H9 (cell line): ENCODE data around the gene GSTO2. TPM values are rescaled to one million over a fixed set of nuclear protein-coding genes. Genes with fewer than 3 reads are reported as not detected.

Source experiments
- DNase-seq: peaks from one replicate; pipeline ENCODE4 v3.0.0-alpha.2; 2017
- H2AFZ ChIP-seq: one replicate; pipeline ENCODE4 v1.6.1; 2013; ENCODE audit warnings: mild to moderate bottlenecking, low read length, control low read depth, moderate library complexity
- H2AK5ac ChIP-seq: 2 replicates; pipeline ENCODE4 v1.6.1; 2013; ENCODE audit warnings: low read length, control low read depth, mixed read lengths; ENCODE audit not compliant: insufficient read length
- H2BK120ac ChIP-seq: one replicate; pipeline ENCODE4 v1.6.1; 2013; ENCODE audit warnings: low read depth, mild to moderate bottlenecking, low read length, control low read depth, inconsistent platforms; ENCODE audit not compliant: poor library complexity, severe bottlenecking
- H2BK12ac ChIP-seq: 2 replicates; pipeline ENCODE4 v1.6.1; 2013; ENCODE audit warnings: low read length, control low read depth, mixed read lengths, low read depth; ENCODE audit not compliant: insufficient read length
- H2BK15ac ChIP-seq: 2 replicates; pipeline ENCODE4 v1.6.1; 2013; ENCODE audit warnings: low read depth, low read length, control low read depth
- H2BK20ac ChIP-seq: one replicate; pipeline ENCODE4 v1.6.1; 2013; ENCODE audit warnings: low read depth, mild to moderate bottlenecking, low read length, control low read depth, inconsistent platforms; ENCODE audit not compliant: poor library complexity, severe bottlenecking
- H2BK5ac ChIP-seq: 2 replicates; pipeline ENCODE4 v1.6.1; 2013; ENCODE audit warnings: low read length, control low read depth, mixed read lengths; ENCODE audit not compliant: insufficient read length
- H3K14ac ChIP-seq: 2 replicates; pipeline ENCODE4 v1.6.1; 2013; ENCODE audit warnings: low read length, control low read depth; ENCODE audit not compliant: insufficient read depth
- H3K18ac ChIP-seq: 2 replicates; pipeline ENCODE4 v1.6.1; 2013; ENCODE audit warnings: low read depth, mild to moderate bottlenecking, mixed read lengths, low read length, control low read depth; ENCODE audit not compliant: insufficient read length
- H3K23ac ChIP-seq: 2 replicates; pipeline ENCODE4 v1.6.1; 2013; ENCODE audit warnings: low read length, control low read depth, mixed read lengths, low read depth; ENCODE audit not compliant: insufficient read length
- H3K23me2 ChIP-seq: 2 replicates; pipeline ENCODE4 v1.6.1; 2013; ENCODE audit warnings: low read depth, mild to moderate bottlenecking, mixed read lengths, low read length, control low read depth; ENCODE audit not compliant: insufficient read length, poor library complexity, severe bottlenecking
- H3K27ac ChIP-seq: 2 replicates; pipeline ENCODE4 v1.5.1; 2013; ENCODE audit warnings: low read length, control low read depth, mixed read lengths, low read depth; ENCODE audit not compliant: insufficient read length
- H3K27me3 ChIP-seq: 2 replicates; pipeline ENCODE4 v1.6.1; 2013; ENCODE audit warnings: low read length, control low read depth, inconsistent platforms; ENCODE audit not compliant: insufficient read depth
- H3K4ac ChIP-seq: 2 replicates; pipeline ENCODE4 v1.6.1; 2013; ENCODE audit warnings: low read depth, mild to moderate bottlenecking, control low read depth, inconsistent platforms, low read length, moderate library complexity
- H3K4me1 ChIP-seq: 2 replicates; pipeline ENCODE4 v1.6.1; 2013; ENCODE audit warnings: low read length, control low read depth, inconsistent platforms; ENCODE audit not compliant: insufficient read depth
- H3K4me2 ChIP-seq: 2 replicates; pipeline ENCODE4 v1.6.1; 2013; ENCODE audit warnings: low read length, control low read depth, mixed read lengths; ENCODE audit not compliant: insufficient read length, insufficient read depth
- H3K56ac ChIP-seq: 2 replicates; pipeline ENCODE4 v1.6.1; 2013; ENCODE audit warnings: low read depth, mild to moderate bottlenecking, mixed read lengths, low read length, control low read depth; ENCODE audit not compliant: insufficient read length
- H3K79me1 ChIP-seq: 2 replicates; pipeline ENCODE4 v1.6.1; 2013; ENCODE audit warnings: low read depth, mild to moderate bottlenecking, moderate library complexity, low read length, control low read depth, inconsistent platforms; ENCODE audit not compliant: insufficient read depth, poor library complexity, severe bottlenecking
- H3K79me2 ChIP-seq: 2 replicates; pipeline ENCODE4 v1.6.1; 2013; ENCODE audit warnings: low read length, control low read depth, inconsistent platforms; ENCODE audit not compliant: insufficient read depth
- H3K9ac ChIP-seq: 2 replicates; pipeline ENCODE4 v1.6.1; 2013; ENCODE audit warnings: low read length, control low read depth, mixed read lengths; ENCODE audit not compliant: insufficient read length; ENCODE audit errors: extremely low read depth
- H3K9me3 ChIP-seq: one replicate; pipeline ENCODE4 v1.6.1; 2013; ENCODE audit warnings: low read depth, low read length, inconsistent platforms; ENCODE audit not compliant: control insufficient read depth
- H3T11ph ChIP-seq: one replicate; pipeline ENCODE4 v1.6.1; 2013; ENCODE audit warnings: mild to moderate bottlenecking, low read length, control low read depth, inconsistent platforms
- H4K20me1 ChIP-seq: one replicate; pipeline ENCODE4 v1.6.1; 2013; ENCODE audit not compliant: control insufficient read depth, insufficient read length, insufficient read depth
- H4K5ac ChIP-seq: 2 replicates; pipeline ENCODE4 v1.6.1; 2013; ENCODE audit warnings: low read depth, mild to moderate bottlenecking, mixed read lengths, low read length, control low read depth; ENCODE audit not compliant: insufficient read length
- H4K8ac ChIP-seq: replicated peaks from 2 replicates; pipeline ENCODE4 v1.6.1; 2013; ENCODE audit warnings: low read length, control low read depth, mixed read lengths, low read depth; ENCODE audit not compliant: insufficient read length
- H4K91ac ChIP-seq: 2 replicates; pipeline ENCODE4 v1.6.1; 2013; ENCODE audit warnings: low read depth, mild to moderate bottlenecking, moderate library complexity, mixed read lengths, low read length, control low read depth; ENCODE audit not compliant: insufficient read length
- H3K27ac Mint-ChIP-seq, 3 experiments: 2 replicates in 2 of 3; 3 replicates in 1 of 3; pipeline ENCODE4 v1.8.0; 2020 to 2021; ENCODE audit warnings: mixed read lengths in 3 of 3, mild to moderate bottlenecking in 1 of 3, moderate library complexity in 1 of 3
- H3K27me3 Mint-ChIP-seq: 2 replicates; pipeline ENCODE4 v1.8.0; 2021; ENCODE audit warnings: low read depth, mild to moderate bottlenecking, moderate library complexity, mixed read lengths
- H3K36me3 Mint-ChIP-seq, 3 experiments: 2 replicates in 2 of 3; 3 replicates in 1 of 3; pipeline ENCODE4 v1.8.0; 2020 to 2021; ENCODE audit warnings: low read depth in 3 of 3, mixed read lengths in 3 of 3; ENCODE audit not compliant: insufficient read depth in 1 of 3
- H3K4me1 Mint-ChIP-seq, 2 experiments: 2 replicates each; pipeline ENCODE4 v1.8.0; 2020; ENCODE audit warnings: mixed read lengths in 2 of 2
- H3K4me3 Mint-ChIP-seq, 2 experiments: 2 replicates in 1 of 2; 3 replicates in 1 of 2; pipeline ENCODE4 v1.8.0; 2020 to 2021; ENCODE audit warnings: mild to moderate bottlenecking in 2 of 2, mixed read lengths in 2 of 2, moderate library complexity in 1 of 2
- H3K9me3 Mint-ChIP-seq, 2 experiments: 2 replicates in 1 of 2; 3 replicates in 1 of 2; pipeline ENCODE4 v1.8.0; 2020; ENCODE audit warnings: mild to moderate bottlenecking in 2 of 2, mixed read lengths in 2 of 2, moderate library complexity in 1 of 2
- CTCF ChIP-seq: fragments of 200-600 bp; sonication (generic); conservative IDR thresholded peaks from 3 replicates; pipeline ENCODE4 v1.8.0; 2021; ENCODE audit warnings: antibody characterized with exemption, mild to moderate bottlenecking
- WGBS: extraction: QIAGEN DNeasy Blood & Tissue Kit; methylation state at CpG from one replicate; pipeline ENCODE4 v1.1.7; 2013; ENCODE audit warnings: missing lambda C conversion rate, low lambda C conversion rate, mixed read lengths; ENCODE audit not compliant: insufficient read length; ENCODE audit errors: extremely low coverage; 5-methylcytosine and 5-hydroxymethylcytosine counted together
- total RNA-seq: library from RNA; stranded (reverse); gene quantifications from 2 replicates; pipeline ENCODE4 v1.2.1, GENCODE V29; 2021

The GSTO2 gene
- total RNA-seq, 1 experiment from 2014 or later, result 14.5 TPM

GRCh38 chr10:104307576-104308438 lies 38.8 kb downstream of the GSTO2 start:
- no peaks in the 10 kb centered on the region for H3K79me1 ChIP-seq
- H3K27ac Mint-ChIP-seq, result no peak overlapping the region; a peak in 1 of 7 replicates
- no peak overlapping the region for H3T11ph ChIP-seq
- H3K4me2 ChIP-seq, result no peak overlapping the region
- no peak overlapping the region for H4K8ac ChIP-seq
- no peak for DNase-seq
- peaks cover 5% of the 10 kb centered on the region for H3K9me3 ChIP-seq
- H2BK5ac ChIP-seq, result no peak overlapping the region
- H2BK12ac ChIP-seq, result no peak overlapping the region
- H3K18ac ChIP-seq, result no peak overlapping the region
- H2AFZ ChIP-seq, result no peak overlapping the region
- no peaks in the 10 kb centered on the region; the same call in 1 of the 2 replicates for H3K27me3 Mint-ChIP-seq
- H3K79me2 ChIP-seq, result no peaks in the 10 kb centered on the region; the same call in 1 of the 2 replicates
- H3K9ac ChIP-seq, result no peak overlapping the region
- WGBS, result no CpG with 5 or more reads among the region's 10 CpGs
- no peak overlapping the region for H3K27ac ChIP-seq
- H2BK120ac ChIP-seq, result no peak overlapping the region
- no peaks in the 10 kb centered on the region for H4K20me1 ChIP-seq
- no peaks in the 10 kb centered on the region for H3K4me1 ChIP-seq
- peaks cover 18 to 20% of the 10 kb centered on the region in 2 experiments for H3K9me3 Mint-ChIP-seq
- no peak overlapping the region for H3K14ac ChIP-seq
- H2BK15ac ChIP-seq, result no peak overlapping the region
- H3K4me3 Mint-ChIP-seq, result no peak overlapping the region
- TF ChIP-seq CTCF, result no peak
- no peak overlapping the region for H4K91ac ChIP-seq
- H3K4ac ChIP-seq, result no peak overlapping the region
- no peak overlapping the region for H2AK5ac ChIP-seq
- H3K4me1 Mint-ChIP-seq, result peaks cover 15 to 18% of the 10 kb centered on the region in 2 experiments
- no peak overlapping the region for H2BK20ac ChIP-seq
- H3K56ac ChIP-seq, result no peak overlapping the region
- H3K23ac ChIP-seq, result no peak overlapping the region
- peaks cover 20 to 28% (median 27%) of the 10 kb centered on the region in 3 experiments for H3K36me3 Mint-ChIP-seq
- no peaks in the 10 kb centered on the region for H3K23me2 ChIP-seq
- no peaks in the 10 kb centered on the region for H3K27me3 ChIP-seq
- no peak overlapping the region for H4K5ac ChIP-seq
